GM12872 (cell line): ENCODE results near the gene FGF14.

ENCODE experiments used
- CTCF ChIP-seq: IDR thresholded peaks from 3 replicates; pipeline ENCODE4 v1.5.1; 2011; ENCODE audit warnings: low read depth, mild to moderate bottlenecking, low read length, moderate library complexity; ENCODE audit not compliant: insufficient read depth

FGF14 gene

DNA sequence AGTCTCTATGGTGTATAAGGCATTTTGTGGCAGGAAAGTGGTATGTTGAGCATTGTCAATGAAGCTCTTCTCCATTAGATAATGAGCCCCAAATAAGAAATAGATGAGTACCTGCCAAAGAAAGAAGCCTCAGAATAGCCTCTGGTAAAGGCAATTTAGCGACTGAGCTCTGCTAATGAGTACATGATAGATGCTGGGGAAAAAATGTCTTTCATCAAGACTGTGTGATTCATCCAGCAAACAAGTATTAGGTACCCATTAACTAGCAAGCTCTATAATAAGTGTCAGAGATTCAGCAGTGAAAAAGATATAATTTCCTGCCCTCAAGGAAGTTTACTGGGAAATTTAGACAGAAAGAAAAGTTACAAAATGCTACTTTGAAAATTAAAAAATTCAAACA lies 654.8 kb downstream of the FGF14 start:
- no peak for TF ChIP-seq CTCF

DNA sequence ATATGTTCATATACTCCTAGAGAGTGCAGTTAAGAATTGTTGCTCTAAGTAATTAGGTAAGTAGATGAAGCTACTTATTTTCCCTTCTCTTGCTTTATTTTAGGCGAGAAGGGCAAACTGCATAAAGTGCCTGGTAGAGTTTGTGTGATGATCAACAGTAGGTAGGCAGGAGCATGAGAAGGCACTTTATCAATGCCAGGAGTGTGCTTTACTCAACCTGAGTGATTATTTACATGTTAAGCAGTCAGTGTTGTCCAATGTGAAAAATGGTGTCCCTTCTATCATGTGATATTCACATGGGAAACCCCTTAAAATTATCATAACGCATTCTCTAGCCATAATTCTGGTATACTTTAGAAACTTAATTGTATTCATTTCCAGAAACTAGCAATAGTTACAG lies 655.3 kb downstream of the FGF14 start:
- no peak for TF ChIP-seq CTCF

GRCh38 chr13:101739382-101740178 lies 662.3 kb downstream of the FGF14 start:
- no peak for TF ChIP-seq CTCF

DNA sequence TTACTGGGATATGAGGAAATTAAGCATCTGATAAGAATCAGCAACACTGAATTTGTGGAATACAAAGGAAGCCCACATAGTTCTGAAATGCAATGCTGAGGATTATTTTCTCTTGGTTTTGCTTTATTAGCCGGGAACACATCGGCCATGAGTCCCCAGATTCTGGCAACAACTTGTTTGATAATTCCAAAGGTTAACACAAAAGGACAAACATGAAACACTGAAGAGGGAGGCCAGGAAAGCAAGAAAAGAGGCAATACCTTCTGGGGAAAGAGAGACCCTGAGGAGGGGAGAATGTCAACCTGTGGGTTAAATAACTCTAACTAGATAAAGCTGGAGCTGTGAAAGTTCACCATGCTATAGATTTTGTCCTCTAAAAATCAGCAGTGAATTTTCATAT lies 663.5 kb downstream of the FGF14 start:
- no peak for TF ChIP-seq CTCF

DNA sequence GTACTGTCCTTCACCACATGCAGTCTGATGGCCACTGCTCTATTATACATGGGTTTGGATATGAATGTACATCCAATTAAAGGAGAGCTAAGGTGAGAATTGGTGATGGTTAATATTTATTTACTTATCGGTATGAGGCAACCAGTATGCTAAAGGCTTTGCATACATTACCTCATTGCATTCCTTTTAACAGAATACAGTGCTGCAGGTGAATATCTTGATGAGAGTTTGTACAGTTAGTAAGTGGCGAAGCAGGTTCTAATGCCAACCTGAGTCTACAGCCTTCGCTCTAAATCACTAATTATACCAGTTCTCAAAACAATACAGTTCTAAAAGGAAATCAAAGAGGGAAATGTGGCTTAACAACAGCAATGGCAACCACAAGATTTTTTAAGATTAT lies 665.3 kb downstream of the FGF14 start:
- TF ChIP-seq CTCF, result no peak

DNA sequence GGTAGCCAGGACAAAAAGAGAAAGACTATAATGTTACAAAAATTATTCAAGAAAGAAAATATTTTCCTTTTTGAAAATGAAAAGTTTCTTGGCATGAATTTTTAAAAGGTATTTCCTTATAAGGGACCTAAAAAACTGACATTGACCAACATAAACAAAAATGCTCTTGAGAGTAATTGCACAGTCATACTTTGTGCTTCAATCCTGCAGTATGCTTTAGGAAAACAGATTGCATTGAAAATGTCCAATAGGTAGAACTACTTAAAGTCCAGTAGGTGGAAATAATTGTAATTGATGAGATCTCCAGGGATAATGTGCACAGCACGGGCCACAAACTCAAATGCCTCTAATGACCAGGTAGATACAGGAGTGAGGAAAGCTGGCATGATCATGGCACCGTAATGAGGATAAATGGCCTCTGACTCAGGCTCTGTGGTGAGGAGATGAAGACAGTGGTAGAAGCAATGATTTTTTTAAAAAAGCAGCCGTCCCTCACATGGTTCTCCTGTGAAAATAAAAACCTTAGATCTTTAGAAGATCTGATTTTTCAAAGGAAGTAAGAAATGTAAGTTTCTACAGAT lies 671.3 kb downstream of the FGF14 start:
- TF ChIP-seq CTCF, result no peak

DNA sequence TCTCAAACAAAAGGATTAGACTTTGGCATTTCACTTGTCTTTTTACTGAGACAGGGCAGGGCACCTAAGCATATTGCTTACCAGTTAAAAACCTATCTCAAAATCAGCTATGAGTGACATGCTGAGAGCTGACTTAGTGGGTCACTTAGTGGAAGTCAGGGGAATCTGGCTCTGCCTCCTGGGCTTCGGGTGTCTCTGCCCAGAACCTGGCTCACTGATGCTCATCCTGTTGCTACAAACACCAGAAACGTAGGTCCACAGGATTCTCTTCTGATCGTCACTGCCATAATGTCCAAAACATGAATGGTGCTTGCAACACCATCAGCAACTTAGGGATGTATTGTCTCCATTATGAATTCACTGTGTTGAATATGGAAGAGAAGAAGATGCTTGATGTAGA lies 673.2 kb downstream of the FGF14 start:
- TF ChIP-seq CTCF, result no peak
